Measurements from ENCODE around the gene RAPGEF2.
"Not testable (repeated sequence)": the region's sequence is repeated elsewhere in the genome, so short reads cannot be mapped to it uniquely, and the experiment has no call there.

The RAPGEF2 gene

GRCh38 chr4:159337041-159337440, 234.2 kb downstream of the RAPGEF2 start:
- no peak for DNase-seq

DNA sequence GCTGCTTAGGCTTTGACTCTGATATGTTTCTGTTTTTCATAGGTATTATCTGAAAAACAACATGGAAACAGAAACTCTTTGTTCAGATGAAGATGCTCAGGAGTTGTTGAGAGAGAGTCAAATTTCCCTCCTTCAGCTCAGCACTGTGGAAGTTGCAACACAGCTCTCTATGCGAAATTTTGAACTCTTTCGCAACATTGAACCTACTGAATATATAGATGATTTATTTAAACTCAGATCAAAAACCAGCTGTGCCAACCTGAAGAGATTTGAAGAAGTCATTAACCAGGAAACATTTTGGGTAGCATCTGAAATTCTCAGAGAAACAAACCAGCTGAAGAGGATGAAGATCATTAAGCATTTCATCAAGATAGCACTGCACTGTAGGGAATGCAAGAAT, 238.6 kb downstream of the RAPGEF2 start:
- no peak for DNase-seq

DNA sequence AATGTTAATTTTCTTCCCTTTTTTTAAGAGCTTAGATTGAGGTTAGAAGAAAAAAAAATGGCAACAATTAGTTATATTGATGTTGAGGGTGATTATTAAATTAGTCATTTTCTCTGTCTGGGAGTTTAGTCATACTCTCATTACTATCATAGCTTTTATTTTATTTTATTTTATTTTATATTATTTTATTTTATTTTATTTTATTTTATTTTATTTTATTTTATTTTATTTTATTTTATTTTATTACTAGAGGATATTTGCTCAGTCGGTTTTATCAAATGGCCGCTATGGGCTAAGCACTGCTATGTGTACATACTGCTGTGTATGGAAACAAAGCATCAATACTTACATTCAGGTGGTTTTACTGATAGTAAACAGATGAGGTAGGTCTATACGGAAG, 239.5 kb downstream of the RAPGEF2 start:
- DNase-seq, result no peak

DNA sequence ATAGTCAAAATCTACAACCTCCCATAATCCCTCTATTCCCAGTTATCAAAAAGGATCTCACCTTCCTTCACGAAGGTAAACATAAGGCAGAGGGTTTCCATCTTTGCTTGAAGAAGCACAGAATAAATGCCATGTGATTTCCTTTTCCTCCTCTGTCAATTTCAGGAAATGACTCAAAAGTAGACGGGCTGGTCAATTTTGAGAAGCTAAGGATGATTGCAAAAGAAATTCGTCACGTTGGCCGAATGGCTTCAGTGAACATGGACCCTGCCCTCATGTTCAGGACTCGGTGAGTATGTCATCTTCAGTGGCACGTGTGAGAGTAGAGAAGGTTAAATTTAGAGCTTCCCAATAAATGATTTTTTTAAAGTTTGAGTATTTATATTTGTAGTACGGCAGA, 240.2 kb downstream of the RAPGEF2 start:
- no peak for DNase-seq

DNA sequence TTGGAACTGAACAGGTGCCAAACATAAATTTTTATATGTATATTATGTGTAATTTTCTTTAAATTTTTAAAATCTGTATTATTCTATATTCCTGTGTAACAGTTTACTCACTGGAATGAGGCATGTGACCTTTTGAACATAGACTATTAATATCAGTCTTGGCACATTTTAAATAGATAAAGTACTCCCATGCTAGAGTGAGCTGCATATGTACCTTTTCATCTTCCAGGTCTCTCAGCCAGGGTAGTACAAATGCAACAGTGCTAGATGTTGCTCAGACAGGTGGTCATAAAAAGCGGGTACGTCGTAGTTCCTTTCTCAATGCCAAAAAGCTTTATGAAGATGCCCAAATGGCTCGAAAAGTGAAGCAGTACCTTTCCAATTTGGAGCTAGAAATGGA, 242.0 kb downstream of the RAPGEF2 start:
- no peak for DNase-seq

GRCh38 chr4:159346681-159347080, 243.8 kb downstream of the RAPGEF2 start:
- DNase-seq, result no peak

GRCh38 chr4:159347813-159348212, 244.9 kb downstream of the RAPGEF2 start:
- DNase-seq, result no peak

DNA sequence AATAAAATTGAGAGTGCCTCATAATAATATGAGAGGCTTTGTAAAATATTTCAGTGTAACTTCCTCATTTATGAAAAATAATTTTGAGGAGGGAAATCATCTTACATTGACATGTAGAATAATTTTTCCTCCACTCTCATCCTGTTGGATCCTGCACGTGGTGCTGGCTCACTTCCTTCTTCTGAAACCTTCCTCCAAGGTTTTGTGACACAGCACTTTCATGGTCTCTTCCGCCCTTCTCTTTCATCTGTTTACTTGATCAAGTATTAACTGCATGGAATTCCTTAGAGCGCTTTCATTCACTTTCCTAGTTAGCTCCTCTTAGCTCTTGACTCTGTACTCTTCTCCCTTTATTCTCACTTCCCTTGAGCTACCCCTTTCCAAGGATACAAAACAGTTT, 246.5 kb downstream of the RAPGEF2 start:
- no peak for DNase-seq

- DNase-seq, result no peak
These were observed 249.7 kb downstream of the RAPGEF2 start for GRCh38 chr4:159352609-159353008.

- DNase-seq, result no peak
These were observed 250.7 kb downstream of the RAPGEF2 start for GRCh38 chr4:159353422-159354116.

- DNase-seq, result no peak
These were observed 252.6 kb downstream of the RAPGEF2 start for GRCh38 chr4:159355466-159355865.

DNA sequence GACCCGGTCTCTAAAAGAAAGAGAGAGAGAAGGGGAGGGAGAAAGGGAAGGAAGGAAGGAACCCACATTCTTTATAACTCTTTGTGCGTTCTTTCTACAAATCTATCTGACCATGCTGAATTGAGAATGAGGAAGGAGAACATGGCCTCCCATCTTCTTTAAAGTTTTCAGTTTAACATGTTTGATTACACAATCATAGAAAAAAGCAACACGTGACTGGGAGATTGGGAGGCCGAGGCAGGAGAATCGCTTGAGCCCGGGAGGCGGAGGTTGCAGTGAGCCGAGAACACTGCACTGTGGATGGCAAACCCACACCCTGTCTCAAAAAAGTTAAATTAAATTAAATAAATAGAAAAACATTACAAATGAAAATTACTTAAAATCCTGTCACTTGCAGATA, 254.5 kb downstream of the RAPGEF2 start:
- DNase-seq, result no peak

DNA sequence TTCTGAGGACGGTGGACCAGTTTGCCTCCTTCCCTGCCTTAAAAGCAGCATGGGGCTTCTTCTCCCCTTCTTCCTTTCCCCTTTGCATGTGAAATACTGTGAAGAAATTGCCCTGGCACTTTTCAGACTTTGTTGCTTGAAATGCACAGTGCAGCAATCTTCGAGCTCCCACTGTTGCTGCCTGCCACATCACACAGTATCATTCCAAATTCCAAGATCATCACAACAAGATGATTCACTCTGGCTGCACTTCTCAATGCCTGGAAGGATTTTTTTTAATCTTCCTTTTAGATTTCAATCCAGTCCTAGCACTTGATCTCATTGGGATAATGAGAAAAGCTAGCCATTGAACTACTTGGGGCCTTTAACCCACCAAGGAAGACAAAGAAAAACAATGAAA, 255.3 kb downstream of the RAPGEF2 start:
- no peak for DNase-seq

- no peak for DNase-seq
These were observed 257.7 kb downstream of the RAPGEF2 start for GRCh38 chr4:159360549-159360948.

GRCh38 chr4:159363361-159363760, 260.5 kb downstream of the RAPGEF2 start:
- DNase-seq, result no peak

DNA sequence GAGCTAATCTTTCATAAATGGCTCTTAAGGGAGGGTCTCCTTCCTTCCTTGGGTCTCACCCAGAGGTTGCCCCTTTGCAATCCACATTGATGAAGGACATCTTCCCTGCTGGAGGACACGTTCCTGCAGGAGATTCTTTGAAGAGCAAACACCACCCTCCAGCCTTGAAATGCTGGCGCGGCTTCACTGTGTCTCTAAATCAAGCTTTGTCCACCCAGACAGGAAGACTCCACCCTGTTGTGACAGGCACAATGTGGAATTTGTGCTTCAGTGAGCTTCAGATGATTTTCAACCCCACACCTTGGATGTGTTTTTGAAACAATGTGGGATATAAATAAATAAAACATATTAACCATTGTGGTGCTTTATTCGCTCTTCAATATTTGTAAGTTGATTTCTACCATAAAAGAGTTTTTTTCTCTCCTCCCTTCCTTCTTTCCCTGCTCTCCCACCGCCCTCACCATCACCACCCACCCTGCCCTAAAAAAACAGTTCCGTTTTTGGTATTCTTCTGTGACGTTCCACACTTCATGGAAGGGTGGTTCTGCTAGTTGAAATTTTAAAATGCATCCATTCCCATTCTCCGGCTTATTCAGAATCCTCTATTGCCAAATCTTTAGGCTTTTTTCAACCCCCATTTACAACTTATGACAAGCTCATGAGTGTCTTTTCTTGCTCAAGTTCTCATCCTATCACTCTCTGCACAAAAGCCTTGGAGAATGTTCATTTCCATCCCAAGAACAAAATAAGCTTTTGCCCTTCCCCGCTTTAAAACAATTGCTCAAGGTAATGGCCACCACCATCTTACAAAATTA, 264.3 kb downstream of the RAPGEF2 start:
- no peak for DNase-seq

DNA sequence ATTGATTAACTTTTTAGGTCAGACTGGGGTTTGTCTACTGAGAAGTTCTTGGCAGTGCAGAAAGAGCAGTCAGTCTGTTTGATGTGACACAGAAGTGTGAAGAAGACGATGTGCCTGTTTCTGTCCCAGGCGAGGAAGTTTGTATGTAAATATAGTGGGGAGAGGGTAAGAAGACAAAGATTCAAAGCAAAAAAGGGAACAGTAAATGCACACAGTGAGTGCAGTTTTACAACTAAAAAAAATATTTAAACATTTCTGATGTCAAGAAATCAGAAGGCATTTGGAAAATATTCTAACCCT, 264.9 kb downstream of the RAPGEF2 start:
- no peak for DNase-seq

- no peak for DNase-seq
These were observed 265.4 kb downstream of the RAPGEF2 start for GRCh38 chr4:159368320-159368719.

DNA sequence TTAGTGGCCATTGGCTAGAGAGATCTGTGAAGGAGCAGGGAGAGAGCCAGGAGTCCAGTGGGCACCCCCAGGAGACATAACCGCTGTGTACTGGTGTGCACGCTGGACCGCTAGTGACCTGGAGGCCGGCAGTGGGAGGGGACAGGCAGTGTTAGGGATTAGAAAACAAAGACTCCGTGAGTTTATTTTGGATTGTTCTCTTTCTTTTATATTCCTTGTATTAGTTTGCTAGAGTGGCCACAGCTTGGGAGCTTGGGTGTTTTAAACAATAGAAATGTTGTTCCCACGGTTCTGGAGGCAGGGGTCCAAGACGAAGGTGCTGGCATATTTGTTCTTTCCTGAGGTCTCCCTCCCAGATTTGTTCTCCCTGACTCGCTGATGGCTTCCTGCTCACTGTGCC, 266.4 kb downstream of the RAPGEF2 start:
- DNase-seq, result no peak

GRCh38 chr4:159370286-159370685, 267.4 kb downstream of the RAPGEF2 start:
- no peak for DNase-seq

GRCh38 chr4:159374749-159375530, 272.1 kb downstream of the RAPGEF2 start:
- no peak for DNase-seq

GRCh38 chr4:159376289-159376688, 273.4 kb downstream of the RAPGEF2 start:
- DNase-seq, result no peak

- no peak for DNase-seq
These were observed 275.3 kb downstream of the RAPGEF2 start for GRCh38 chr4:159378056-159378616.

DNA sequence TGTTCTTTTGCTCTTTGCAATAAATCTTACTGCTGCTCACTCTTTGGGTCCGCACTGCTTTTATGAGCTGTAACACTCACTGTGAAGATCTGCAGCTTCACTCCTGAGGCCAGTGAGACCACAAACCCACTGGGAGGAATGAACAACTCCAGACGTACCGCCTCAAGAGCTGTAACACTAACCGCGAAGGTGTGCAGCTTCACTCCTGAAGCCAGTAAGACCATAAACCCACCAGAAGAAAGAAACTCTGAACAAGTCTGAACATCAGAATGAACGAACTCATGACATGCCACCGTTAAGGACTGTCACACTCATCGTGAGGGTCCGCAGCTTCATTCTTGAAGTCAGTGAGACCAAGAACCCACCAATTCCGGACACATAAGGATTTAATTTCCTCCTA, 276.2 kb downstream of the RAPGEF2 start:
- not testable (repeated sequence) for DNase-seq
